ENCODE results near the gene PRPF18.
"Not testable (repeated sequence)": the region's sequence is repeated elsewhere in the genome, so short reads cannot be mapped to it uniquely, and the experiment has no call there.

Gene PRPF18

DNA sequence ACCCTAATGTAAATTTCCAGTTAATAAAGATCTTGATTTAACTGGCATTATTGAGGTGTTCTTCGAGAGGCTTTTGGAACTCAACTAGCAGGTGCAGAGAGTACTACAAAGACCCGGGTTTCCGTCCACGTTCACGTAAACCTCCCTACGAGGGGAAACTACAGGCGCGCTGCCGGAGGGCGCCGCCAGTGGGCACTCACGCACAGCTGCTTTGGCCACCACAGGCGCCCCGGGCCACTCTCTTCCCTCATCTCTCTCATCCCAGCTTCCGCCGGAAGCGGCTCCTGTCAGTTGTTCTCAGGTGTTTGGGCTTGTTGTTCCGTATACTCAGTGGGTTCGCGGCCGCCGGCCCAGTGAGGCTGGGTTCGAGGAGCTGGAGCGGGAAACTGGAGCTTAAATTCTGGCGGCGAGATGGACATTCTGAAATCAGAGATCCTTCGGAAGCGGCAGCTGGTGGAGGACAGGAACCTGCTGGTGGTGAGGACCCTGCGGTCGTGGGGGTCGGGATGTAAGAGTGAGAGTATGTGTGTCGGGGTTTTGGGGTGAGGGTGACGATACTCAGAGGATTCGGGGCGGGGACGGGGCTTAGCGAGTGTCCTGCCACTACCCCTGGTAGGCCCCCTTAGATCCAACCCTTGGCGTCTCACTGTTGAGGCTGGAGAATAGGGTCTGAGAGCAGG, at the start of gene PRPF18:
Gene PRPF18, plus strand, starts transcription at position 290 of the 680 bp plus-strand sequence. Its CDS starts 122 bp downstream, at position 412.
- peak; percentile 94 for DNase-seq (ENCODE audit: low spot score)

DNA sequence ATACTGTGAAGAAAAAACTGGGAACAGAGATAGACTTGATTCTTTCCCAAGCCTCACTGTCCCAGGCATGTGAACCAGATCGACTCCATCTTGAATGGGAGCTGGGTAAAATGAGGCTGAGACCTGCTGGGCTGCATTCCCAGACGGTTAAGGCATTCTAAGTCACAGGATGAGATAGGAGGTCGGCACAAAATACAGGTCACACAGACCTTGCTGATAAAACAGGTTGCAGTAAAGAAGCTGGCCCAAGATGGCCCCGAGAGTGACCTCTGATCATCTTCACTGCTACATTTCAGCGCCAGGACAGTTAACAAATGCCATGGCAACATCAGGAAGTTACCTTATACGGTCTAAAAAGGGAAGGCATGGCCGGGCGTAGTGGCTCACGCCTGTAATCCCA, 48.8 kb upstream of the PRPF18 start:
- DNase-seq (ENCODE audit: low spot score) = not testable (repeated sequence)

DNA sequence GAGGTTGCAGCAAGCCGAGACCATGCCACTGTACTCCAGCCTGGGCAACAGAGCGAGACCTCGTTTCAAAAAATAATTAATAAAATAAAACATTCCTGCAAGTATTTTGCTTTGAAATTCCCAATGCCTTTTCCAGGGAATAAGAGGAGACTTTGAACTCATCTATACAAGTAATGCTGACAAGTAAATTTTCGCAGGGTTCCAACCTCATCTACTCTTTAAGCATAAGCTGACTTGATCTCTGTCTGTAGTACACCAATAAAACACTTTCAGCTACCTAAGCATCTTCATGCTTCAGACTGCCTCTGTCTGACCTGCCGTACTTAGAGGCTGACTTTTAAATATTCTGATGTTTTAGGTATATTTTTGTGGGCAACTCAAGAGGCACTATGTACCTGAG, 44.2 kb upstream of the PRPF18 start:
- DNase-seq (ENCODE audit: low spot score) = no peak

- DNase-seq (ENCODE audit: low spot score) = no peak
Measured at GRCh38 chr10:13550802-13551201, 36.0 kb upstream of the PRPF18 start.

DNA sequence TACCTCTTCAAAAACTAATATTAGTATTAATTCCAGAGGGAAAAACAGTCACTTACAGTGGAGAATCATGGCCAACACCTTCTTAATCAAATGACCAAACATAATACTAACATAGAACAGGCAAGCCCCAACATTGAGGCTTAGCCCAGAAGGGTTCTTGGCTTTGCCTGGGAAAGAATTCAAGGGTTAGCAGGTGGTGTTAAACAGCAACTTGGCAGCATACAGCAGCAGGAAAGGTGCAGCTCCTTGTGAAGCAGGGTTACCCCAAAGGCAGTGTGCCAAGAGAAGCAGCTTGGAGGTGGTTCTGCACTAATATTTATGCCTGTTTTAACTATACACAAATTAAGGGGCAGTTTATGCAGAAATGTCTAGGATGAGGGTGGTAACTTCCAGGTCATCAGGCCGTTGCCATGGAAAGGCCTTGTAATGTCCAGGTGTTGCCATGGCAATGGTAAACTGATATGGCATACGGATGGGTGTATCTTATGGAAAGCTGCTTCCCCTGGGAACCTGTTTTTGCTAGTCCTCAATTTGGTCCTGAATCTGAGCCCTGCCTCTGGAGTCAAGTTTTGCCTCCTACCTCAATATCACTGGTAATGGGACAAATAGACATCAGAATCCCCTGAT, 30.8 kb upstream of the PRPF18 start:
- DNase-seq (ENCODE audit: low spot score) = peak; percentile 43

DNA sequence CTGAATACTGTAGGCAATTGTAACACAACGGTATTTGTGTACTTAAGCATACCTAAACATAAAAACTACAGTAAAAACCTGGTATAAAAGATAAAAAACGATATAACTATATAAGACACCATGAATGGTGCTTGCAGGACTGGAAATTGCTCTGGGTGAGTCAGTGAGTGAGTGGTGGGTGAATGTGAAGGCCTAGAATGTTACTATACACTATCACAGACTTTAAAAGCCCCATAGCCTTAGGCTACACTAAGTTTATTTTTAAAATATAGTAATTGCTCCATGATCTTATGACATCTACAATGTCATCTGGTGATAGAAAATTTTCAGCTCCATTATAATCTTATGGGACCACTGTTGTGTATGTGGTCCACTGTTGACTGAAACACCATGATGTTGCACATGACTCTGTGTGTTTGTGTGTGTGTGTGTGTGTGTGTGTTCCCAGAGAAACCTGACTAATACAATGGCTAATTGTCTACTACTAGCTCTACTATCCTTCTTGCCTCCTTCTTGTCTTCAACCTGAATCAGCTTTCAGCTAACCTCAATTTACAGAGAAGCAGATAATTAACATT, 27.6 kb upstream of the PRPF18 start:
- DNase-seq (ENCODE audit: low spot score) = peak; percentile 69

GRCh38 chr10:13560597-13560996, 26.2 kb upstream of the PRPF18 start:
- DNase-seq (ENCODE audit: low spot score) = peak; percentile 98

GRCh38 chr10:13563481-13564445, 23.0 kb upstream of the PRPF18 start:
- DNase-seq (ENCODE audit: low spot score) = peak; percentile 100

DNA sequence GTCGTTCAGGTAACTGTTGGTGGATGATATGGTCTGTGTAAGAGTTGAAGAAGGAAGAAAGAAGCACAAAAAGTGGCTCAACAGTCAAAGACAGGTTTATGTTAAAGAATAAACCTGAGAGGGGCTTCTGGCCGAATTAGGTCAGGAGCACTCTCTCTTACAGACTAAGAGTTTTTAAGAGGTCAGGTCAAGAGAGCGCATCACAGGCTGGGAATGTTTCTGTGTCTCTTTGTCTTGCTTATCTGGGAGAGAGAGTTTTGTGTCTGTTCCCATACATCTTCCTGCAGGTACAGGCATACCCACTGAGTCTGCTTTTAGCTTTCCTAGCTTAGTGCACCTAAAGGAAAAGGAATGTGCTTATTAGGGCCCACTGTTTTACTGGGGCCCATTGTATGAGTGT, 22.2 kb upstream of the PRPF18 start:
- DNase-seq (ENCODE audit: low spot score) = peak; percentile 55

- no peak for DNase-seq (ENCODE audit: low spot score)
Measured at GRCh38 chr10:13567030-13567429, 19.7 kb upstream of the PRPF18 start.

DNA sequence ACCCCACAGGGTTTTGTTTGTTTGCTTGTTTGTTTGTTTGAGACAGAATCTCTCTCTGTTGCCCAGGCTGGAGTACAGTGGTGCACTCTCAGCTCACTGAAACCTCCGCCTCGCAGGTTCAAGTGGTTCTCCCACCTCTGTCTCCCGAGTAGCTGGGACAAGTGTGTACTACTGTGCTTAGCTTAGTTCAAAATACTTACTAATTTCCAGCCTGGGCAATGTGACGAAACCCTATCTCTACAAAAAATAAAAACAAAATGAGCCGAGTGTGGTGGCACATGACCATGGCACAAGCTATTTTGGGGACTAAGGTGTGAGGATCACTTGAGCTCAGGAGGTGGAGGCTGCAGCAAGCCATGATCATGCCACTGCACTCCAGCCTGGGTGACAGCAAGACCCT, 15.2 kb upstream of the PRPF18 start:
- DNase-seq (ENCODE audit: low spot score) = no peak

GRCh38 chr10:13573960-13574359, 12.8 kb upstream of the PRPF18 start:
- no peak for DNase-seq (ENCODE audit: low spot score)

DNA sequence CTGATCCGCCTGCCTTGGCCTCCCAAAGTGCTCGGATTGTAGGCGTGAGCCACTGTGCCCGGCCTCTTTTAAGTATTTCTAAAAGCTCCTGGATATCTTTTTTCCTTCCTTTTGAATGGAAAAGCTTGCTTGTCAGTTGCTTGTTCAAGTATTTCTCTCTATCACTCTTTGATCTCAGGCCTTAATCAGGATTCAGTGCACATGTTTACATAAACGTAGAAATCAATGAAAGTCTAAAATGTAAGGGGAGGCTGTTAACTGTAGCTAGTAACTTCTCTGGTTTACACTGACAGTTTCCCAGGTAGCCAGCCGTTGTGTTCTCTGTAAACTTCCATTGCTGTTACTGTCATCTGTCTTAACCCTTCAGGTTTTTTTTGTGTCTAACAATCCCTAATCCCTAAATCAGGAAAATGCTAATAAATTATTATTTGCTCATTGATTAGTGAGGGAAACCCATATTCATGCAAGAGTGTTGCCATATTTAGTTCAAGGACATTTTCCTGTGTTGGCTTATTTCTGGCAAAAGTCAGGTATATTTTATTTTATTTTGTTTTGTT, 1.5 kb upstream of the PRPF18 start:
- DNase-seq (ENCODE audit: low spot score) = no peak

DNA sequence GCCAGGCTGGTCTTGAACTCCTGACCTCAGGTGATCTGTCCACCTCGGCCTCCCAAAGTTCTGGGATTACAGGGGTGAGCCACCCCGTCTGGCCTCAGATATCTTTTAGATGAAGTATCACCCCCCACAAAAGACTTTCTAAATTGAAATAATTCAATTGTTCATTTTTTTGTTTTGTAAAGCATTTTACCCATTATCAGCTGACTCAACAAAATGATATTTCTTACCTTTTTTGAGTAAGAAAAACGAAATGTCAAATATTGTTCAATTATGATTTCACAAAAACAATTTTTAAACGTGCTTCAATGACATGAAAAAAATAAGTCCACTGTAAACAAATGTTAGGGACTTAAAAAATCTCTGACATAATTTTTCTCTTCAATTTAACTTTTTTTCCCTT, 822 bp upstream of the PRPF18 start:
- no peak for DNase-seq (ENCODE audit: low spot score)

DNA sequence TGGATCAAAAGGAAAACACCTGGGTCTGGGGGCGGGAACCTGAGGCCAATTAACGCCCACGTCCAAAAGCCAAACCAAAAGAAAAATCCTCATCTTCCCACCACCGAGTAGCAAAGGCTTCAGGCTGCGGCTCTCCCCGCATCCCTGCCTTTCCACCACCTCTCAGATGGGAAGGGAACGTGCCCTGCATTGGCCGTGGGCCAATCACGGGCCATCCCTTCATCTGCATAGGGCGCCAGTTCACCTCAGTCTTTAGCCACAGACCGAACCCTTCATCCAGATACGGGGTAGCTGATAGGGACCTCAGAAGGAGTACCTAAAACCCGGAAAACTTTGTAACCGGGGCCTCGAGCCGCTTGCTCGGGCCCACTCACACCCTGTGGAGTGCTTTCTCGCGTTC, 626 bp downstream of the PRPF18 start:
- peak; percentile 17 for DNase-seq (ENCODE audit: low spot score)

- no peak for DNase-seq (ENCODE audit: low spot score)
Measured at GRCh38 chr10:13589316-13589715, 2.6 kb downstream of the PRPF18 start.

DNA sequence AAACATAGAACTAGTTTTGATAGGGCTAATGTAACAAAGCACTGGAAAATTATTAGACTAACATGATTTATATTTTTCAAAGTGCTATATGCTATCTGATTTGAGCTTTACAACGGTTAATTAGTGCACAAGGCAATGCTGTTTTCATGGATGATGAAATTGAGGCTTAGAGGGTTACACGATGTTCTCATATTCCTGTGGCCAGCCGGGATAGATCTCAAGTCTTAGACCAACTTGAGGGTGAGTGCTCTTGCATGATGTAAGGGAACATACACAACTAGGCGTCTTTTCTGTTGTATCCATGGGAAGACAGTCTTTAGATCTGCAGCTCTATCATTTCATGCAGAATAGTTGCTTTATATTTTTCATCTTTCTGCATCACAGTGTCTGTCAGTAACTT, 4.1 kb downstream of the PRPF18 start:
- DNase-seq (ENCODE audit: low spot score) = no peak

DNA sequence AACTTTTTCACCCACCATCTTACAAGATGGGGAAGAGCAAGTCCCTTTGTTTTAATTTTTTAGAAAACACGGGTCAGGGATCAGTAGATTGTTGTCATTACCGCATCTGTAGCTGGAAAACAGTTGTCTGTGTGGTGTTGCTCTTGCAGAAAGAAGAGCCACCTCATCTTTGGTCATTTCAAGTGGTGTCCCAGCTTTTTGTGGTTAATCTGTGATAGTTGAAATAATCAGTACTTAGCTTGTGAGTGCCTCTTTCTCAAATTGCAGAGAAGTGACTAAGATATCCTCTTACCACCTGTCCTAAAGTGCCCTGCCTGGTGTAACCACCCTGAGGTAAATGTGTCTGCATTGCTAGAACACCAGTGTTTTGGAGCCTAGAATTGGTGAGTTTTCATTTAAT, 5.5 kb downstream of the PRPF18 start:
- DNase-seq (ENCODE audit: low spot score) = no peak

DNA sequence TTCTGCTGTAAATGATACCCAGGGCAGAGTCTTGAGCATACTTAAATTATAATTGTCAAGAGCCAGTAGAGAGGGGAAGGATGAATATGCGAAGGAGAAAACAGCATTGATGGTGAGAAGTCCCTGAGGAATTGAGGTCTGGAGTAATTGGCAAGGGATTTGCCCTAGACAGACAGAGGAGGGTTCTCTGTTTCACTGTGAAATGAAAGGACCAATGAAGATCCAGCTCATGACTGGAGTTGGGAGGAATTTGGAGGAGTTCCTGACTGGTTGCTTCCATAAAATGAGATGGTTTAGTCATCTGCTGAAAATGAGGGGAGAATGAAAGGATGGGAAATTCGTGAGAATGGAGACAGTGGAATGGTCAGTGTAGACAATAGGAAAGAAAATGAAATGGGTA, 6.8 kb downstream of the PRPF18 start:
- no peak for DNase-seq (ENCODE audit: low spot score)

DNA sequence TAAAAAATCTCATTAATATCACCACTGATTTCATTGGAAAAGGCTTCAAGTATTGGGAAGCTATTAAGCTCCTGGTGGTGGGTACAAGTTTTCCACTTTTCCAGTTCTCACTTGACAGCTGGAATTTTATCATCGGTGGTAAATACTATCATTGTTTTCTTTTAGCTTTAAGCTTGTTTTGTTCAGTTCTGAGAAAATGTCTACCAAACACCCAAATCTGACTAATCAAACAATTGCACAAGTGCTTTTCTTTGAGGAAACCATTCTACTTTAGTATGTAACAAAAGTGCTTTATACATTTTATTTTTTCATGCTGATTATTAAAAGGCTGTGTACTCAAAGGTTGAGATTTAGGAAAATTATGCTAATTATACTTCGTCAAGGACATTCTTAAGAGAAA, 7.9 kb downstream of the PRPF18 start:
- DNase-seq (ENCODE audit: low spot score) = no peak

DNA sequence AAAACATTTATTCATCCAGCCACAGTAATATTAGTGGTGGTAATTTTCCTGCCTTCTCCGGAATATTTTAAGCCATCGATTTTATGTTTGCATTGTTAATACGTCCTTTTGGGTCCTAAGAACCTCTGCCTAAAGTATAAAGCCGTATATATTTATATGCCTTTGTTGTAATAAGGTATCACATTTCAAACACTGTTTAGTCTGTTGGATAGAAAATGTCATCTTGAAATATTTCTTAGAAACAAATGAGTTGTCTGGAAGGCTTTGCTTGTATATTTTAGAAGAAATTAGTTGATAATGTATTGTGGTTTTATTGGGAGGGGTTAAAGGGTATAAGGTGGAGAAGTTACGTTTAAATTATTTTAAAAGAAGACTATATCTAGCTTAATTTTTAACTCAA, 11.1 kb downstream of the PRPF18 start:
- DNase-seq (ENCODE audit: low spot score) = no peak
